NCI-H2171 treated with DMSO at 0.1 percent for 48 hours (cell line): ENCODE results near the gene ACTC1.

Experiments
- DNase-seq: peaks from one replicate; lab custom pipeline; 2025; lab: John Stamatoyannopoulos, UW

Gene ACTC1

DNA sequence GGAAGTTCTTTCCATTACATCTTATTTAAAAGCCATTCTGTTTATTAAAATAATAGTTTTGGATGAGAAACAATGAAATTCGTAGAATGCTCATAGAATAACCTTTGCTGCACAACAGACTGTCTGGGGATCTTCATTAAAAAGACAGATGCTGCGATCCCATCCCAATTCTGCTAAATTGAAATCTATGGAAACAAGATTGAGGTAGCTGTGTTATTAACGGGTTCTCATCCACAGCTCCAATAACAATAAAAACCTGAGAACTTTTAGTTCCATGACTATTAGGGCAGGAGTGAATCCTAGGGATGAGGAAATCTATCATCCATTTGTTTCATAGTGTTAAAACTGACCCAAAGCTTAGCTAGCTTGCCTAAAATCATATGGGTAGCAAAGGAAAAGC lies 38.1 kb downstream of the ACTC1 start:
- DNase-seq, result no peak

GRCh38 chr15:34755419-34755773 lies 40.0 kb downstream of the ACTC1 start:
- no peak for DNase-seq

DNA sequence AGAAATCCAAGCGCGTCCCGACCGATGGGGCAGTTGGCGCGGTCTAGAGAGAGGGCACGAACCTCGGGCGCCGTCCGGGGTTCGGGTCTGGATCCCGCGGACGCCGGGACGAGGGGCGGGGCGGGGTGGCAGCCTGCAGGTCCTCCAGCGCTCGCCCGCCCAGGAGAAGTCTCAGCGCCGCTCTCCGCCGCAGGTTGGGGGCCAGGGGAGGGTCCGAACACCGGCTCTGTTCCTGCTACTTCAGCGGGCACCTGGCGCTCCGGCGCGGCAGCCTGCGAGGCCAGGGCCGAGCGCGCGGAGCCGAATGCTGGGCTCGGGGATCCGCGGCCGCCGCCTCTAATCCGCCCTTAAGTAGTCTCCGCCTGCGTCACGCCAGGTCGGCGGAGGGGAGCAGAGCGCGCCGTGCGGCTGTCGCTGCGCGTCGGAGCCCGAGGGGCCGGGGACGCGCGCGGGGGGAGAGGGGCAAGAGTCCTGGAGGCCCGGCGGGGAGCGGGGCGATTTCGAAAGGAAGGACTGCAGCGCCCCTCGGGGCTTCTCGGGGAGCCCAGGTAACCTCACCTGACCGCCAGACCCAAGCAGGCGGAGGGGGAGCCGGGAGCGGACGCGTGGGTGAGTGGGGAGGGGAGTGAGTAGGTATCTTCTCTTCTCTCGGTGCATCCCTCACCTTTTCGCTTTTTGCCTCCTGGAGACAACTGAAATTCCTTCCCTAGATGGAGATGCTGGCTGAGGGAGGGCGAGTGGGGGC lies 40.5 kb downstream of the ACTC1 start, which contains the start of gene GJD2:
Gene GJD2, minus strand, starts transcription at position 325 of the 745 bp plus-strand sequence. CDS start 510 bp downstream, outside the sequence.
- peak; percentile 28 for DNase-seq

DNA sequence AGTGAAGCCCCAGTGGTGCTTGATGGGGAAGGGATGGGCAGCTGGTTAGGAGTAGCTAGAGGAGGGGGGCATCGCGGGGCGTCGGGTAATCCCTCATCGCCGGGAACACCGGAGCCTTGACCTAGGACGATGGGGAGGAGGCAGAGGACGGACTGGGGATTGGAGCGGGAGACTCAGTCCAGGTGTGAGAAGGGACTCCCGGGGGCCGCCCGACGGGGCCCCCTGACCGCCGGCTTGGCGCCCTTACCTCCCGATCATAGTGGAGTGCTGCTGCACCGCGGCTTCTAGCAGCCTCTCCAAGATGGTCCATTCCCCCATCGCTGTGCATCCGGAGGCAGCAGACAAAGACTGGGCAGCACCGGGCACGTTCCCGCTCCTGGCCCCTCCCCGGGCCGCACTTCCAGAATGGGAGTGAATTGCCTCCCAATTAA lies 41.2 kb downstream of the ACTC1 start:
- DNase-seq, result no peak

DNA sequence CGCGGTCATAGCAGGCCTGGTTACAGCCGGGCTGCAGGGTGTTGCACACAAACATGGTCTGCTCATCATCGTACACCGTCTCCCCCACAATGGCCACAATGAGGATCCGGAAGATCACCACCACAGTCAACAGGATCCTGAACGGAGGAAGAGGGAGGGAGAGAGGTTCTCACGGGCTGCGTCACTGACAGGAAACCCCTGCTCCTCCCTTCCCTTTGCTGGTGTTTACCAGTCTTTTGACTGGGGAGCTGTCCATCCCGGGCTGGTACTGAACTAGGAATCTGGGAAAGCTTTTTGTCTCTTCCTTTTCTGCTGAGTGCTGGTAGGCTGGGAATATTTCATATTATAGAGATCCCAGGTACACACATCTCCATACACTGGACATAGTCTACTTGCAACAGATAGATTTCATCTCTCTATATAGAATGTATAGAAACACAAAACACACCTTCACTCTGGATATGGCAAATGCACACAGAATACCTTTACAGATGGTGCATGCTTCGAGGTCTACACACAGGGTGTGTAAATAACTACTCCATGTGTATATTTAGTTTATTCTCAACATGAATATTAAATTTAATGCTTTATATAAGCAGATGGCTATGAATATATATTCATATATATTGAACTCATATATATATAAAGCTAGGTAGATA lies 42.0 kb downstream of the ACTC1 start:
- no peak for DNase-seq

DNA sequence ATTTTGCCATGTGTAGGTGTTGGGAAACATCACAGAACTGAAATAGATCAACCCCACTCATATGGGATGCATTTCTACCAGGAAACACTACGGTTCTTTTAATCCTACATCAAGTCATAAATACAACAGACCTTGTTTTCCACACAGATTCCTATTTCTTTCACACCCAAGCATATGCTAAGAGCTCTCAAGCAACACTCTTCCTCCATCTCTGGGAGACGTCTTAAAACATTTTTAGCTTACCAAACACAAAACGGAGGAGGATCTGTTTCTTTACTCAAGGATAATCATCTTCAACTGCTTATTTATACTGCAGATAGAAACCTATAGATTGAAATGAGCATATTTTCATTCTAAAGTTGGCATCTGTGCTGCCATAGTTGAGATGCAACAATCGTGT lies 45.7 kb downstream of the ACTC1 start:
- DNase-seq, result no peak
